Colonic mucosa (tissue), 4 donors: Measurements from ENCODE around the gene PITPNM2. TPM values are rescaled to one million over a fixed set of nuclear protein-coding genes. Genes with fewer than 3 reads are reported as not detected.

ENCODE experiments used
- DNase-seq: peaks from one replicate; pipeline ENCODE4 v3.0.0-alpha.2; 2020
- H3K27ac ChIP-seq: fragments of 200-600 bp; one replicate; pipeline ENCODE4 v1.8.0; 2021
- H3K27me3 ChIP-seq: fragments of 200-600 bp; one replicate; pipeline ENCODE4 v1.8.0; 2021
- H3K36me3 ChIP-seq: fragments of 200-600 bp; one replicate; pipeline ENCODE4 v1.8.0; 2021
- H3K4me1 ChIP-seq: fragments of 200-600 bp; one replicate; pipeline ENCODE4 v1.8.0; 2021; ENCODE audit warnings: mild to moderate bottlenecking
- H3K4me3 ChIP-seq: fragments of 200-600 bp; one replicate; pipeline ENCODE4 v1.8.0; 2021
- H3K9ac ChIP-seq, 2 donors: one replicate each; pipeline ENCODE4 v1.7.0; 2013; ENCODE audit warnings: control low read depth in 2 of 2, low read depth in 2 of 2, low read length in 2 of 2
- H3K9me3 ChIP-seq: fragments of 200-600 bp; one replicate; pipeline ENCODE4 v1.8.0; 2021
- intact Hi-C: fragments of 100-400 bp; cut with DNase I; formaldehyde crosslinking; loops from one replicate; pipeline ENCODE4 v1.14.1; 2022
- total RNA-seq, 2 donors: library from RNA; stranded (reverse); fragmentation: NEBNext Ultra II Directional in 1 of 2; extraction: Animal tissue kit (Norgen Biotek cat#: 25700) in 1 of 2; gene quantifications; one replicate each; pipeline ENCODE4 v1.2.1, GENCODE V29; 2021
- TF ChIP-seq, protein P1 (sequence below): fragments of 200-600 bp; IDR thresholded peaks from one replicate; pipeline ENCODE4 v1.8.0; 2022; ENCODE audit warnings: antibody characterized with exemption, mild to moderate bottlenecking
- donor health status: healthy.
- donor health status: DM: no; HTN: no; CAD: no.
- donor health status: DM: no; HTN: no; CAD: no.

Gene PITPNM2
- total RNA-seq, 2 donors from 2014 or later: 9.3 to 17.4 TPM

DNA sequence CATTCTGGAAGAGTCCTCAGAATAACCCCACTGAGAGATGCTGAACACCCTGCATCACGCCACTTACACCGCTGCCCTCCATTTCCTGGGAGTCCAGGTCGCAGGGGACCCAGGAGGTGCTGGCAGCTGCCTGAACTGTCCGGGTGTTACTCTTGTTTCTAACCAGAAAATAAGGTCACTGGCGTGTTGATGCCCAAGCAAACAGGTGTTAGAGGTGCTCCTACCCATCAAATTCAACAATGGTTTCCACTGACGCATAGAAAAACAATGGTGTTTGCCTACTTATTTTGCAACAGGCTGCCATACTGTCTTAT lies 23.8 kb downstream of the PITPNM2 start:
- Histone ChIP-seq H3K27ac (peak overlapping the region; percentile 40), H3K27me3 (no peaks in the 10 kb centered on the region), H3K4me1 (peaks cover 15% of the 10 kb centered on the region), H3K36me3 (no peaks in the 10 kb centered on the region), H3K9ac (no peak overlapping the region), H3K4me3 (no peak overlapping the region), H3K9me3 (no peaks in the 10 kb centered on the region)
- DNase-seq: no peak
- intact Hi-C loops: no loop called here
- TF ChIP-seq, protein P1, sequence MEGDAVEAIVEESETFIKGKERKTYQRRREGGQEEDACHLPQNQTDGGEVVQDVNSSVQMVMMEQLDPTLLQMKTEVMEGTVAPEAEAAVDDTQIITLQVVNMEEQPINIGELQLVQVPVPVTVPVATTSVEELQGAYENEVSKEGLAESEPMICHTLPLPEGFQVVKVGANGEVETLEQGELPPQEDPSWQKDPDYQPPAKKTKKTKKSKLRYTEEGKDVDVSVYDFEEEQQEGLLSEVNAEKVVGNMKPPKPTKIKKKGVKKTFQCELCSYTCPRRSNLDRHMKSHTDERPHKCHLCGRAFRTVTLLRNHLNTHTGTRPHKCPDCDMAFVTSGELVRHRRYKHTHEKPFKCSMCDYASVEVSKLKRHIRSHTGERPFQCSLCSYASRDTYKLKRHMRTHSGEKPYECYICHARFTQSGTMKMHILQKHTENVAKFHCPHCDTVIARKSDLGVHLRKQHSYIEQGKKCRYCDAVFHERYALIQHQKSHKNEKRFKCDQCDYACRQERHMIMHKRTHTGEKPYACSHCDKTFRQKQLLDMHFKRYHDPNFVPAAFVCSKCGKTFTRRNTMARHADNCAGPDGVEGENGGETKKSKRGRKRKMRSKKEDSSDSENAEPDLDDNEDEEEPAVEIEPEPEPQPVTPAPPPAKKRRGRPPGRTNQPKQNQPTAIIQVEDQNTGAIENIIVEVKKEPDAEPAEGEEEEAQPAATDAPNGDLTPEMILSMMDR: no peak

DNA sequence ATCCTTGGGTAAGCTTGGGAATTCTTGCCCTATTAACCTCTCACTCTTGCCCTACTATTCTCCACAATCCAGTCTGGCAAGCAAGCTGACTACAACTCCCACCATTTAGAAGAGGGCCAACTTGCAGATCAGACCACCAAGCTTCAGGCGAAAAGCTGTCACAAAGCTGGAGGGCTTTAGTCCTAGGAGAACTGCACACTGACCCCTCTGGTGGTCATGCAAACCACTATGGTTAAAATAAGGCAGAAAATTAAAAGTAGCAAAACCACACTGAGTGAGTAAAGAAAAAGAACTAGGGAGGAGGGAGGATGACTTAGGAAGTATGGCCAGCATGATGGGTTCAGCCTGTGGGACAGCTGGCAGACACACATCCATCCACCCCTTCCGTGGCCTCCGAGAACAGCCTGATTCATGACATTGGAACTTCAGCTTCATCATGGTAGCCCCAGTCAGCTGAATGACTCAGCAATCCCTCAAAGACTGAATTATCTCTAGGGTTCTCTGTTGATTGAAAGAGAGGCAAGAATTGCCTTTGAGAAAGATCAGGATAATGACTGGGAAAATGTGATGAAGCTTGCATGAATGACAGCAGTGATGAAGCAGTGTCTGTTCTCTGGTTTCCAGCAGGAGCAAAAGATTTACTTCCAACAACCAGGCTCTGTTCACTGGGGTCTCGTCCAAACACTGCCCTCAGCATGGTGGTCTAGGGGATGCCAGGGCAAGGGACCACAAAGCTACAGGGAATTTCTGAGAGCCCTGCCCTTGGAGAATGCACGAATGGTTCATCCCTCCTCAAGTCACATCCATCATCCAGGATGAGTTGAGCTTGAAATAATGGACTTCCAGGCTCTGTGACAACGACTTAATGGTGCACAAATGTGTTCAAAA lies 24.4 kb downstream of the PITPNM2 start:
- Histone ChIP-seq H3K4me3 (no peak overlapping the region), H3K36me3 (no peaks in the 10 kb centered on the region), H3K9ac (no peak overlapping the region), H3K4me1 (peaks cover 9% of the 10 kb centered on the region), H3K27me3 (no peaks in the 10 kb centered on the region), H3K27ac (peak overlapping the region; percentile 40), H3K9me3 (no peaks in the 10 kb centered on the region)
- TF ChIP-seq, protein P1: no peak
- intact Hi-C loops: no loop called here
- DNase-seq: no peak

DNA sequence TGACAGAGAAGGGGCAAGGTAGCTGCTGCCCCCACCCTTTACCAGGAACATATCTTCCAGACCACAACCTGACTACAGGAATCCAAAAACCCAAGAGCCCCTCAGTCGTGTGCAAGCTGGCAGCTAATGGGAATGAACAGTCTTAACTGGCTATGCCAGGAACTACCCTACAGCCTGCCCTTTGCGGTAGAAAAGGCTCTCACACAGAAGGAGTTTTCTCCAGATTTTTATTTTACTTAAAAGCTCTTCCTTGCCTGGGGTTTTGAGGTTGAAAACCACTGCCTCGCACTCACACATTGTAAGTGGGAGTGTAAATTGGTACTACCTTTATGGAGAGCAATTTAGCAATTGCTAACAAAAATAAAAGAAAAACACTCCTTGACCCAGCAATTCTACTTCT lies 28.3 kb downstream of the PITPNM2 start:
- H3K27ac ChIP-seq: no peak overlapping the region
- no peak overlapping the region for H3K9ac ChIP-seq
- no peak for DNase-seq
- H3K36me3 ChIP-seq: no peaks in the 10 kb centered on the region
- H3K9me3 ChIP-seq: no peaks in the 10 kb centered on the region
- intact Hi-C loops: no loop called here
- H3K27me3 ChIP-seq: no peaks in the 10 kb centered on the region
- H3K4me3 ChIP-seq: no peak overlapping the region
- TF ChIP-seq, protein P1: no peak
- peaks cover 3% of the 10 kb centered on the region for H3K4me1 ChIP-seq

DNA sequence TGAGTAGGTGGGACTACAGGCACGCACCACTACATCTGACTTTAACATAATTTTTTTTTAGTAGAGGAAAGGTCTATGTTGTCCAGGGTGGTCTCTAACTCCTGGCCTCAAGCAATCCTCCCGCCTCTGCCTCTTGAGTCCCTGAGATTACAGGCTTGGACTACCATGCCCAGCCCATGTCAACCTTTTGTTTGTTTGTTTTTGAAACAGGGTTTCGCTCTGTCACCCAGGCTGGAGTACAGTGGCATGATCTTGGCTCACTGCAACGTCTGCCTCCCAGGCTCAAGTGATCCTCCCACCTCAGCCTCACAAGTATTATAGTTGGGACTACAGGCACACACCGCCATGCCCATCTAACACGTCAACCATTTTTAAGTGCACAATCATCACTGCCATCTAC lies 29.2 kb downstream of the PITPNM2 start:
- Histone ChIP-seq H3K9ac (no peak overlapping the region), H3K27me3 (no peaks in the 10 kb centered on the region), H3K4me1 (peaks cover 3% of the 10 kb centered on the region), H3K36me3 (no peaks in the 10 kb centered on the region), H3K9me3 (no peaks in the 10 kb centered on the region), H3K4me3 (no peak overlapping the region), H3K27ac (no peak overlapping the region)
- DNase-seq: no peak
- TF ChIP-seq, protein P1: no peak
- intact Hi-C loops: no loop called here

DNA sequence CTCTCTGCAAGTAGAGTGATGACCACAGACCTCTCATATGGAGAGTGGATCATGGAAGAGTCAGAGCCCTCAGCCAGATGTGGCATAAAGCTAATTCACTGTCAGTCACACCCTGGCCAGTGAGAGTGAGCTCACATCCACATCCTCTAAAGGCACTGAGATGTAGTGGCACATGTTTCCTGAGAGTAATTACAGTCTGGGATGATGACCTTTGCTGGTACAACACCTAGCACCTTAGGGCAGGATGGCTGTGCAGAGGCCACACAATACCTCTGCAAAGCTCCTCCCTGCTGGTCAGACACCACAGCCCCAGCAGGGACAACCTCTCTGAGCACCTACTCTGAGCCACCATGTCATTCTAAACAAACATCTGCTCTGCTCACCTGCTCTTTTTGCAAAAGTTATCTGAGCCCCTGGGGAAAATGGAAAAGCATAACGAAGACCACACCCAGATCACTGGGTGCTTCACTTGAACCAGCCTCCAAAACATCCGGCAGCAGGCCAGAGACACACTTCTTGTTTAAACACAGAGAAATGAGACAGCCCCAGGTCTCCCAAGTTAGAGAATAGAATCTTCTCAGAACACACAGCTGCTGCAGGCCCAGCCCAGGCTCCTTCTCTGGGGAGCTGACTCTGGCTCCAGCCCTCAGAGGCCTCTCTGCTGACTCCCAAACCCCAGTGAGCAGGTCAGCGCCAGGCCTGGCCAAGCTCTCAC lies 30.3 kb downstream of the PITPNM2 start:
- TF ChIP-seq, protein P1: no peak
- H3K9ac ChIP-seq: peak overlapping the region in 1 of 2 donors; percentile 19
- DNase-seq: no peak
- peak overlapping the region; percentile 34 for H3K27ac ChIP-seq
- H3K9me3 ChIP-seq: no peaks in the 10 kb centered on the region
- H3K27me3 ChIP-seq: no peaks in the 10 kb centered on the region
- H3K36me3 ChIP-seq: no peaks in the 10 kb centered on the region
- H3K4me3 ChIP-seq: no peak overlapping the region
- intact Hi-C loops: no loop called here
- H3K4me1 ChIP-seq: peaks cover 3% of the 10 kb centered on the region
